OCI-LY3 (cell line): ENCODE measurements around the gene TACC2.

Source experiments
- H2AFZ ChIP-seq: fragments of 200-600, 300-600 bp; shearing (Covaris generic); 2 replicates; pipeline ENCODE4 v1.6.0; 2014; ENCODE audit warnings: antibody characterized with exemption, low read depth, low read length
- H3K27ac ChIP-seq: fragments of 200-600, 300-600 bp; sonication (generic); 2 replicates; pipeline ENCODE4 v1.5.1; 2014; ENCODE audit warnings: mild to moderate bottlenecking, low read length, moderate library complexity, mixed read lengths
- H3K27me3 ChIP-seq: fragments of 200-600, 300-600 bp; sonication (generic); 2 replicates; pipeline ENCODE4 v1.6.1; 2014; ENCODE audit warnings: low read depth, low read length, mixed read lengths
- H3K36me3 ChIP-seq: fragments of 200-600, 300-600 bp; sonication (generic); replicated peaks from 2 replicates; pipeline ENCODE3; 2014; ENCODE audit warnings: low read depth, low read length, mixed read lengths
- H3K4me1 ChIP-seq: fragments of 300-600, 200-600 bp; sonication (generic); 2 replicates; pipeline ENCODE4 v1.6.1; 2014; ENCODE audit warnings: low read length, mixed read lengths
- H3K4me2 ChIP-seq: fragments of 200-600, 300-600 bp; sonication (generic); 2 replicates; pipeline ENCODE4 v1.6.1; 2014; ENCODE audit warnings: low read length, mixed read lengths
- H3K4me3 ChIP-seq: fragments of 300-600, 200-600 bp; sonication (generic); 2 replicates; pipeline ENCODE4 v1.5.1; 2014; ENCODE audit warnings: antibody characterized with exemption, mild to moderate bottlenecking, low read length, moderate library complexity
- H3K79me2 ChIP-seq: fragments of 300-600, 200-600 bp; shearing (Covaris generic); 2 replicates; pipeline ENCODE4 v1.6.1; 2014; ENCODE audit warnings: mild to moderate bottlenecking, low read length, mixed read lengths
- H3K9ac ChIP-seq: fragments of 300-600, 200-600 bp; shearing (Covaris generic); 2 replicates; pipeline ENCODE4 v1.6.0; 2014; ENCODE audit warnings: mild to moderate bottlenecking, low read length, moderate library complexity
- H3K9me3 ChIP-seq: fragments of 200-600, 300-600 bp; shearing (Covaris generic); 2 replicates; pipeline ENCODE4 v1.6.1; 2014; ENCODE audit warnings: low read length, mixed read lengths; ENCODE audit not compliant: insufficient read depth
- H4K20me1 ChIP-seq: fragments of 200-600, 300-600 bp; sonication (generic); 2 replicates; pipeline ENCODE4 v1.6.1; 2016; ENCODE audit warnings: low read length, mixed read lengths; ENCODE audit not compliant: insufficient read depth
- CTCF ChIP-seq: fragments of 200-600, 300-600 bp; sonication (generic); IDR thresholded peaks from 2 replicates; pipeline ENCODE4 v1.5.1; 2014; ENCODE audit warnings: antibody characterized with exemption, low read length, low read depth
- EZH2phosphoT487 ChIP-seq: fragments of 200-600 bp; shearing (Covaris generic); IDR thresholded peaks from 2 replicates; pipeline ENCODE4 v1.6.1; 2018; ENCODE audit warnings: antibody characterized with exemption, mixed run types, low read depth

The TACC2 gene

GRCh38 chr10:122216047-122216446 lies 227.1 kb downstream of the TACC2 start:
- no peak overlapping the region for H2AFZ ChIP-seq
- no peak overlapping the region for H3K27ac ChIP-seq
- no peak overlapping the region for H3K9ac ChIP-seq
- H3K9me3 ChIP-seq = no peaks in the 10 kb centered on the region
- H3K4me2 ChIP-seq = no peak overlapping the region
- H3K79me2 ChIP-seq = no peaks in the 10 kb centered on the region
- no peaks in the 10 kb centered on the region for H3K27me3 ChIP-seq
- H3K4me1 ChIP-seq = no peaks in the 10 kb centered on the region
- no peak for TF ChIP-seq CTCF
- no peak for TF ChIP-seq EZH2phosphoT487
- H3K4me3 ChIP-seq = no peak overlapping the region
- H3K36me3 ChIP-seq = no peaks in the 10 kb centered on the region
- H4K20me1 ChIP-seq = no peaks in the 10 kb centered on the region

- Histone ChIP-seq H3K27ac (no peak overlapping the region), H3K27me3 (no peaks in the 10 kb centered on the region), H3K9me3 (no peaks in the 10 kb centered on the region), H2AFZ (no peak overlapping the region), H3K9ac (no peak overlapping the region), H3K4me3 (no peak overlapping the region), H3K36me3 (no peaks in the 10 kb centered on the region), H3K4me2 (no peak overlapping the region), H3K4me1 (no peaks in the 10 kb centered on the region), H3K79me2 (no peaks in the 10 kb centered on the region), H4K20me1 (no peaks in the 10 kb centered on the region)
- TF ChIP-seq EZH2phosphoT487 = no peak
- no peak for TF ChIP-seq CTCF
These were observed 230.4 kb downstream of the TACC2 start for GRCh38 chr10:122219340-122219739.

- Histone ChIP-seq H2AFZ (no peak overlapping the region), H3K36me3 (no peaks in the 10 kb centered on the region), H3K4me3 (no peak overlapping the region), H3K9ac (no peak overlapping the region), H3K79me2 (no peaks in the 10 kb centered on the region), H3K4me2 (no peak overlapping the region), H3K9me3 (no peaks in the 10 kb centered on the region), H4K20me1 (no peaks in the 10 kb centered on the region), H3K27ac (no peak overlapping the region), H3K27me3 (no peaks in the 10 kb centered on the region), H3K4me1 (no peaks in the 10 kb centered on the region)
- TF ChIP-seq CTCF (no peak), EZH2phosphoT487 (no peak)
These were observed 231.8 kb downstream of the TACC2 start for GRCh38 chr10:122220736-122221135.

- H3K9ac ChIP-seq = no peak overlapping the region
- H3K4me3 ChIP-seq = no peak overlapping the region
- H3K4me2 ChIP-seq = no peak overlapping the region
- TF ChIP-seq CTCF = no peak
- no peak for TF ChIP-seq EZH2phosphoT487
- no peaks in the 10 kb centered on the region for H3K36me3 ChIP-seq
- H4K20me1 ChIP-seq = no peaks in the 10 kb centered on the region
- H3K27ac ChIP-seq = no peak overlapping the region
- H3K9me3 ChIP-seq = no peaks in the 10 kb centered on the region
- H3K79me2 ChIP-seq = no peaks in the 10 kb centered on the region
- no peak overlapping the region for H2AFZ ChIP-seq
- H3K27me3 ChIP-seq = no peaks in the 10 kb centered on the region
- no peaks in the 10 kb centered on the region for H3K4me1 ChIP-seq
These were observed 233.0 kb downstream of the TACC2 start for GRCh38 chr10:122221958-122222357.
